ENCODE data around the gene RBM20.

The RBM20 gene

GRCh38 chr10:110872984-110873923 lies 229.1 kb downstream of the RBM20 start:
- no peak for DNase-seq

DNA sequence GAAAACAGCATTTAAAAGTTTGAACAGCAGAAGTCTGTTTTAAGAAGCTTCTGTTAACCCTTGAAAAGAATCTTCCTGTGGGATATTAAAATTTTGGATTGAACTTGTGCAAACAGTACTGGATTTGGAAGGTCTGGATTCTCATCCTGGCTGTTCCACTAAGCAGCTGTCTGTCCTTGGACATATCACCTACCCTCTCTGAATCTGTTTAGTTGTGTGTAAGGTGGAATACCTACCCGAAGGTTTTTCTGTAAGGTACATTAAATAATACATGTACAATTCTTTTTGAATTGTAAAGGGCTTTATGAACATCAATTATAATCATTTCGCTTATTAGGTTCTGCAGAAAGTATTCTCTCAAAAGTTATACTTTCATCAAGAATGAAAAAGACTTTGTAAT lies 229.8 kb downstream of the RBM20 start:
- DNase-seq = no peak

- DNase-seq = no peak
Measured at GRCh38 chr10:110876000-110876399, 231.9 kb downstream of the RBM20 start.

DNA sequence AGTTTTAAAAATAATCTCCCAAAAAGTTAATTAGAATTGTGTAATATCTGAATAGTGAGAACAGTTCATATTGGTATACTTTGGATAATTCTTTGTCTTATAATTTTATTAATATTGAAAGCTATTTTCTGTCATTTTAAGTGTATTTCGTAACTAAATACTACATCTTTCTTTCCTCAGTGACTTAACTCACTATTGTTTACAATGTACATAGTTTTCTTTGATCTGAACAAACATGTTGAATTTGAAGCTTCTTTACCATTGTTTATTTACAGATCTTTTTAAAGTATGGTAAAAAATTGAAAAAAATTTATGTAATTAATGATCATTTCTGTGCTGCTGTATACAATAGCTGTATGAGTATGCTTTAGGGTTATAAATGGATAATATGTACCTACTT lies 232.7 kb downstream of the RBM20 start:
- no peak for DNase-seq

DNA sequence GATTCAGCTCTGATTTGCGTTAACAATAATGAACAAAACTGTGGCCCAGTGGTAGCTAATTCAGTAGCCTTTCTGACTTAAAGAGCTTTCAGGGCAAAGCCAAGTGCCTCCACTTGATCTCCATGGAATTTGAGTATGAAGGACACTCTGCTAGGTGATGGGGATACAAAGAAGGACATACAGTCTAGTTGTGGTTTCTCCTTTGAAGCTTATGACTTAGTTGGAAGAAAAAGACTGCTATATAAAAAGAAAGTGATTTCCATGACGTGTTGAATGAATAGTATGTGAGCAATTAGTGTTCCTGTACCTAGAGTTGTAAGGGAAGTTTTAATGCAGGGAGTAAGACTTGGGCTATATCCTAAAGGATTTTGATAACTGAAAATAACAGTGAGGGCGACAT lies 235.9 kb downstream of the RBM20 start:
- DNase-seq = no peak

DNA sequence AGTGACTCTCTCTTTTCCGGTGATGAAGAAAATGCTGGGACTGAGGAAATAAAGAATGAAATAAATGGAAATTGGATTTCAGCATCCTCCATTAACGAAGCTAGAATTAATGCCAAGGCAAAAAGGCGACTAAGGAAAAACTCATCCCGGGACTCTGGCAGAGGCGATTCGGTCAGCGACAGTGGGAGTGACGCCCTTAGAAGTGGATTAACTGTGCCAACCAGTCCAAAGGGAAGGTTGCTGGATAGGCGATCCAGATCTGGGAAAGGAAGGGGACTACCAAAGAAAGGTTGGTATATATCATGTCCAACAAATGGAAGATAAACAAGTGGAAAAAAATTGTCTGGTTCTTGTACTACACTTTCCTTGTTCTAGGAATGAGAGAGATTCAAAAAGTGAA lies 237.1 kb downstream of the RBM20 start:
- DNase-seq = no peak

- no peak for DNase-seq
Measured at GRCh38 chr10:110881905-110882304, 237.8 kb downstream of the RBM20 start.

DNA sequence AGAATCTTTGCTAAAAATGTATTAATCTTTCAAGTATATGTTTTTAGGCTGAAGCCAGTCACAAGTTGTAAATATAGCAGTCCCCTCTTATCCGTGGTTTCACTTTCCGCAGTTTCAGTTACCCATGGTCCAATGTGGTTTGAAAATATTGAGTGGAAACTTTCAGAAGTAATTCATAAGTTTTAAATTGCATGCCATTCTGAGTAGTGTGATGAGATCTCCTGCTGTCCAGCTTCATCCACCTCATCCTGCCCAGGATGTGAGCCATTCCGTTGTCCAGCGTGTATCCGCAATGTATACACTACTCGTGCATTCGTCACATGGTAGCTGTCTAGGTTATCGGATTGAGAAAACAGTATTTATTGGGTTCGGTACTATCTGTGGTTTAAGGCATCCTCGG lies 239.8 kb downstream of the RBM20 start:
- DNase-seq = no peak

- no peak for DNase-seq
Measured at GRCh38 chr10:110885932-110886674, 242.0 kb downstream of the RBM20 start.

DNA sequence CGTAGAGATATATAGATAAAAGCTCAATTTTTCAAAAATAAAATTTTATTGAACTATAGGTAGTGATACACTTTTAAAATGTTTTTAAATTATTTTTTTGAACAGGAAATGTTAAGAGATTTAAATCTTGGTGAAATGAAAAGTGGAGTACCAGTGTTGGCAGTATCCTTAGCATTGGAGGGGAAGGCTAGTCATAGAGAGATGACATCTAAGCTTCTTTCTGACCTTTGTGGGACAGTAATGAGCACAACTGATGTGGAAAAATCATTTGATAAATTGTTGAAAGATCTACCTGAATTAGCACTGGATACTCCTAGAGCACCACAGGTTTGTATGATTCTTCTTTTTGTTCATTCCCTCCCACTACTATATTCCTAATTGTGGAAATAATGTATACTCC lies 243.4 kb downstream of the RBM20 start:
- no peak for DNase-seq

Measured in T-helper 1 cell (primary cell).